GM10248 (cell line): Measurements from ENCODE around the gene ABCB7.
A peak's percentile ranks its signal among the peaks of the same experiment; 100 is the strongest.
"Not testable (repeated sequence)": the region's sequence is repeated elsewhere in the genome, so short reads cannot be mapped to it uniquely, and the experiment has no call there.

Experiments used
- CTCF ChIA-PET: fragments of 300-600 bp; sonication (Branson Sonifier 250); formaldehyde crosslinking; extraction: SDS; loops from one replicate; lab custom pipeline; 2021; ENCODE audit warnings: antibody characterized with exemption; lab: Yijun Ruan, JAX
- POLR2A ChIA-PET: fragments of 350-650 bp; sonication (Branson Sonifier 250); formaldehyde crosslinking; extraction: SDS; loops from one replicate; lab custom pipeline; 2020; ENCODE audit warnings: antibody characterized with exemption; lab: Yijun Ruan, JAX
- DNase-seq: peaks from one replicate; pipeline ENCODE4 v3.0.0; 2012; ENCODE audit errors: extremely low spot score
- TF ChIP-seq, protein P1 (sequence below): IDR thresholded peaks from 2 replicates; pipeline ENCODE4 v1.5.1; 2012; ENCODE audit warnings: mild to moderate bottlenecking, low read depth; ENCODE audit errors: extremely low read depth, missing control alignments, control extremely low read depth

Gene ABCB7

DNA sequence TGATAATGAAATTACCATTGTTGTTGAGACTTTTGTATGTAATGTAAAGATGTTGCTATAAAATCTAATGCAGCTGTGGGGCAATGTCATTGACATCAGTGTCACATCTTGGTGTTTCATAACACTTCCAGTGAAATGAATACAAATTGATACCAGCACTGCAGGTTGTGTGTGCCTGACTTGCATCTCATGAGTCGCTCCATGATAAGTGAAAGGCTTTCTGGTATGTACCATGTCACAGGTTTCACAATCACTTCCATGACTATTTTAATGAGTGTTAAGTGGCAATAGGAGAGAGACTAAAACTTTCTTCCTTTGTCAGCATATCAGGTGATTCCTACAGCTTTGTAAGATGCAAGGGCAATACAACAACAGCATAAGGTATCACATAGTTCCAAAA is 94.4 kb downstream of the ABCB7 start:
- no peak for DNase-seq
- POLR2A ChIA-PET: no interaction called here
- CTCF ChIA-PET: no interaction called here
- TF ChIP-seq, protein P1, sequence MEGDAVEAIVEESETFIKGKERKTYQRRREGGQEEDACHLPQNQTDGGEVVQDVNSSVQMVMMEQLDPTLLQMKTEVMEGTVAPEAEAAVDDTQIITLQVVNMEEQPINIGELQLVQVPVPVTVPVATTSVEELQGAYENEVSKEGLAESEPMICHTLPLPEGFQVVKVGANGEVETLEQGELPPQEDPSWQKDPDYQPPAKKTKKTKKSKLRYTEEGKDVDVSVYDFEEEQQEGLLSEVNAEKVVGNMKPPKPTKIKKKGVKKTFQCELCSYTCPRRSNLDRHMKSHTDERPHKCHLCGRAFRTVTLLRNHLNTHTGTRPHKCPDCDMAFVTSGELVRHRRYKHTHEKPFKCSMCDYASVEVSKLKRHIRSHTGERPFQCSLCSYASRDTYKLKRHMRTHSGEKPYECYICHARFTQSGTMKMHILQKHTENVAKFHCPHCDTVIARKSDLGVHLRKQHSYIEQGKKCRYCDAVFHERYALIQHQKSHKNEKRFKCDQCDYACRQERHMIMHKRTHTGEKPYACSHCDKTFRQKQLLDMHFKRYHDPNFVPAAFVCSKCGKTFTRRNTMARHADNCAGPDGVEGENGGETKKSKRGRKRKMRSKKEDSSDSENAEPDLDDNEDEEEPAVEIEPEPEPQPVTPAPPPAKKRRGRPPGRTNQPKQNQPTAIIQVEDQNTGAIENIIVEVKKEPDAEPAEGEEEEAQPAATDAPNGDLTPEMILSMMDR: no peak

GRCh38 chrX:75051047-75051446 is 105.0 kb downstream of the ABCB7 start:
- ChIA-PET CTCF (no interaction called here), POLR2A (no interaction called here)
- TF ChIP-seq, protein P1: no peak
- no peak for DNase-seq

DNA sequence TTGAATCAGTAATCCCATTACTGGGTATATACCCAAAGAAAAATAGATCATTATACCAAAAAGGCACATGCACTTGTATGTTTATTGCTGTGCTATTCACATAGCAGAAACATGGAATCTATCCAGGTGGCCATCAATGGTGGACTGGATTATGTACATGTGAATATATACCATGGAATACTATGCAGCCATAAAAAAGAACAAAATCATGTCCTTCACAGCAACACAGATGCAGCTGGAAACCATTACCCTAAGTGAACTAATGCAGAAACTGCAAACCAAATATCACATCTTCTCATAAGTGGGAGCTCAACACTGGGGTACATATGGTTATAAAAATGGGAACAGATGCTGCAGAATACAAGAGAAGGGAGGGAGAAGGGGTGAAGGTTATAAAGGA is 110.7 kb downstream of the ABCB7 start:
- ChIA-PET CTCF (no interaction called here), POLR2A (no interaction called here)
- DNase-seq: no peak
- TF ChIP-seq, protein P1: no peak

DNA sequence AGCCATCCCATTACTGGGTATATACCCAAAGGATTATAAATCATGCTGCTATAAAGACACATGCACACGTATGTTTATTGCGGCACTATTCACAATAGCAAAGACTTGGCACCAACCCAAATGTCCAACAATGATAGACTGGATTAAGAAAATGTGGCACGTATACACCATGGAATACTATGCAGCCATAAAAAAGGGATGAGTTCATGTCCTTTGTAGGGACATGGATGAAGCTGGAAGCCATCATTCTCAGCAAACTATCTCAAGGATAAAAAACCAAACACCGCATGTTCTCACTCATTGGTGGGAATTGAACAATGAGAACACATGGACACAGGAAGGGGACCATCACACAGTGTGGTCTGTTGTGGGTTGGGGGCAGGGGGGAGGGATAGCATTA is 111.9 kb downstream of the ABCB7 start:
- POLR2A ChIA-PET, DNase-seq, CTCF ChIA-PET: not testable (repeated sequence)

GRCh38 chrX:75038925-75039324 is 117.2 kb downstream of the ABCB7 start:
- TF ChIP-seq, protein P1: peak; percentile 28
- no peak for DNase-seq
- ChIA-PET POLR2A (no interaction called here), CTCF (interaction anchor here (1.1 kb wide), 1 partner anchor 9 kb away, joined by 4 read pairs; no protein-coding TSS in a partner anchor)
